Peyer's patch (tissue), 4 donors: Measurements from ENCODE around the gene MEGF10. TPM values are rescaled to one million over a fixed set of nuclear protein-coding genes. Genes with fewer than 3 reads are reported as not detected.
A peak's percentile ranks its signal among the peaks of the same experiment; 100 is the strongest.

Source experiments
- DNase-seq, 3 donors: peaks; one replicate each; pipeline ENCODE4 v3.0.0-alpha.2; 2017 to 2019
- H3K27ac ChIP-seq, 4 donors: fragments of 200-600 bp; sonication (generic); one replicate each; pipeline ENCODE4 v1.5.1; 2016 to 2019
- H3K27me3 ChIP-seq, 2 donors: fragments of 200-600 bp; sonication (generic); one replicate each; pipeline ENCODE4 v1.5.1; 2019
- H3K36me3 ChIP-seq, 3 donors: fragments of 200-600 bp; sonication (generic); one replicate each; pipeline ENCODE4 v1.5.1; 2016 to 2019
- H3K4me1 ChIP-seq, 4 donors: fragments of 200-600 bp; sonication (generic); one replicate each; pipeline ENCODE4 v1.5.1; 2016 to 2019
- H3K4me3 ChIP-seq, 4 donors: fragments of 200-600 bp; sonication (generic); 1 replicate in 3 of 4; 2 replicates in 1 of 4; pipeline ENCODE4 v1.5.1; 2016 to 2019; ENCODE audit warnings: mild to moderate bottlenecking in 1 of 4
- H3K9me3 ChIP-seq, 4 donors: fragments of 200-600 bp; sonication (generic); one replicate each; pipeline ENCODE4 v1.5.1; 2016 to 2019; ENCODE audit warnings: mild to moderate bottlenecking in 1 of 4
- CTCF ChIP-seq, 6 experiments: fragments of 450-650 bp in 4 of 6; fragments of 200-600 bp in 2 of 6; sonication (generic) in 1 of 6; IDR thresholded peaks; one replicate each; pipeline ENCODE4 v1.5.1; 2017 to 2019; ENCODE audit warnings: antibody characterized with exemption in 6 of 6, mild to moderate bottlenecking in 3 of 6, moderate library complexity in 1 of 6
- POLR2A ChIP-seq, 2 donors: fragments of 450-650 bp; IDR thresholded peaks; one replicate each; pipeline ENCODE4 v1.5.1; 2017; ENCODE audit warnings: antibody characterized with exemption in 2 of 2, mild to moderate bottlenecking in 2 of 2, moderate library complexity in 2 of 2
- total RNA-seq, 4 donors: library from RNA; depleted of rRNA; stranded (reverse); fragments of >200 nt; gene quantifications; one replicate each; pipeline ENCODE4 v1.1.0, GENCODE V29; 2016

MEGF10 gene
- total RNA-seq, 4 donors from 2014 or later, result 0.13 to 2.5 (median 0.19) TPM; not detected in 1

- H3K4me1 ChIP-seq, result no peaks in the 10 kb centered on the region
- H3K4me3 ChIP-seq, result no peak overlapping the region
- no peaks in the 10 kb centered on the region for H3K36me3 ChIP-seq
- DNase-seq, result no peak
- H3K27ac ChIP-seq, result no peak overlapping the region
- no peaks in the 10 kb centered on the region for H3K9me3 ChIP-seq
- H3K27me3 ChIP-seq, result no peaks in the 10 kb centered on the region
- TF ChIP-seq POLR2A (IDR thresholded peaks at IDR 0.05) (no peak), CTCF (IDR thresholded peaks at IDR 0.05) (no peak)
Observed at GRCh38 chr5:127472700-127473099, 182.1 kb downstream of the MEGF10 start.

DNA sequence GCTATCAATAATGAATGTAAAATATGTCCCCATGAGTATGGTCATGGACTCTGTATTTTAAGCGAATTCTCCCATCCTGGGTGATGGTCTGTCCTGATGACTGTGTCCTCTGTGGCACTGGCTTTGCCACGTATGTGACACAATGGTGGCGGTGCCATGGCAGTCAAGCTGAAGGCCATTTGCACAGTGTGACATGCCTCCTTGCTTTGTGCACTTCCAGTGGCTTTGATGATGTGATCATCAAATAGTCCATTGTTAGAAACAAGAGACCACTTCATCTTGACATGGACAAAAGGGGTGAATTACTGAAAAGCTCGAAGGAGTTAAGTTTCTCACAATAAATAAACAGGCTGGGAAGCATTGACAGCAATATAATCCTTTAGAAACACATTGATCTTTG, 195.9 kb downstream of the MEGF10 start:
- no peak for DNase-seq
- no peak overlapping the region for H3K27ac ChIP-seq
- no peaks in the 10 kb centered on the region for H3K27me3 ChIP-seq
- TF ChIP-seq POLR2A (IDR thresholded peaks at IDR 0.05) (no peak), CTCF (IDR thresholded peaks at IDR 0.05) (no peak)
- no peaks in the 10 kb centered on the region for H3K9me3 ChIP-seq
- peaks cover 0 to 4% (median 0%) of the 10 kb centered on the region in 4 donors for H3K4me1 ChIP-seq
- no peak overlapping the region for H3K4me3 ChIP-seq
- no peaks in the 10 kb centered on the region for H3K36me3 ChIP-seq

DNA sequence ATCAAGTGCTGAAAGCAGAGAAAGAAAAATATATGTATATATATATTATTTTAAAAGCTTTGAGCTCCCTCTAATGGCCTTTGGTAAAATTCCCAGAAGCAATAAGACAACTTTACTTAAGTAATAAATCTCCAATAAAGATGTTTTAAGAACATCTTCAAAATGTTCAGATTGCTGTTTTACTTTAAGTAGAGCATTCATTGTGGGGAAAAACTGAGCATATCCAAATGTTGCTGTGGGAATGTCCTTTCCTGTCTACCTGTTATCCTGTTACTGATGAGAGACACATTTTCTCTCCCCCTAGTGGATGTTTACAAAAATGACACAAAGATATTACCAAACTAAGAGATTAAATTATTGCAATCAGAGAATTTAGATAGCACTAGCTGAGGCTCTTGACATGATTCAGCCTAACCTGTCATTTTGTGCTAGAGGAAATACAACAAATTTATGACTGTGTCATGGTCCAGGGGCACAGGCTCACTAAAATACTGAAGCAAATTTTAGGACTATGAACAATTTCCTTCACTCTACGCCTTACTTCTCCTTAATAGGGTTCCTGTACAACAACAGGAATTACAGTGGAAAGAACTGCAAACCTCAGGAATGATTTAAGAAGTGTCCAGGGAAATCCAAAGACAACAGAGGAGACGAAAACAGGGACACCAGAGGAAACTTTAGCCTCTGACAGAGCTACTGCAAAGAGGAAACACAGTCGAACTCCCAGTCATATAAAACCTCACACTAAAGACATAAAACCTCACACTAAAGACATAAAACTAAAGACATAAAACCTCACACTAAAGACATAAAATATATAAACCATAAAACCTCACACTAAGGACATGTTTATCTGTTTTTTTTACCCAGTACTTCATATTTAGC, 202.5 kb downstream of the MEGF10 start:
- Histone ChIP-seq H3K4me1 (peaks cover 0 to 5% (median 0%) of the 10 kb centered on the region in 4 donors), H3K9me3 (no peaks in the 10 kb centered on the region), H3K4me3 (no peak overlapping the region), H3K36me3 (no peaks in the 10 kb centered on the region), H3K27ac (no peak overlapping the region), H3K27me3 (no peaks in the 10 kb centered on the region)
- DNase-seq, result no peak
- TF ChIP-seq CTCF (IDR thresholded peaks at IDR 0.05), result peak; percentile 19 to 94 (median 80)
- no peak for TF ChIP-seq POLR2A (IDR thresholded peaks at IDR 0.05)

- no peak for DNase-seq
Observed at GRCh38 chr5:127498548-127498947, 208.0 kb downstream of the MEGF10 start.

DNA sequence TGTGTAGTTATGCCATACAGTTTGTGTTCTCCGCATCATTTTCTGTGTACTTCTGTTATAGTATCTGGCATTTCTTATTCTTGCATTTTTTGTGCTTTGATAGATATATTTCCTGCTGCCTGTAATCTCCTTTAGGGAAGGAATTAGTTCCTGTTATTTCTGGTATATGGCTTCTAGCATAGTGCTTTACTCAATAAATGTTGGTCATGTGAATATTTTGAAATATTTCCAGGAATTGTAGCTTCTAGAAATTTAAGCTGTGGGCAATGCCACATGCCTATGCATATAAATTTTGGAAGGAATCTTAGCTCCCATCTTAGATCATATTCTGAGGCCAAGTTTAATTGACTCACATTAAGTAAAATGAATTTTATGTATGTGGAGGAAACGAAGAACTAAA, 215.3 kb downstream of the MEGF10 start:
- Histone ChIP-seq H3K27me3 (no peaks in the 10 kb centered on the region), H3K4me1 (no peaks in the 10 kb centered on the region), H3K36me3 (no peaks in the 10 kb centered on the region), H3K4me3 (no peak overlapping the region), H3K9me3 (no peaks in the 10 kb centered on the region), H3K27ac (no peak overlapping the region)
- TF ChIP-seq CTCF (IDR thresholded peaks at IDR 0.05) (no peak), POLR2A (IDR thresholded peaks at IDR 0.05) (no peak)
- DNase-seq, result no peak

More at GRCh38 chr5:127498548-127498947, 208.0 kb downstream of the MEGF10 start:
- Histone ChIP-seq H3K27me3 (no peaks in the 10 kb centered on the region), H3K4me1 (no peaks in the 10 kb centered on the region), H3K4me3 (no peak overlapping the region), H3K36me3 (no peaks in the 10 kb centered on the region), H3K27ac (no peak overlapping the region), H3K9me3 (no peaks in the 10 kb centered on the region)
- no peak for TF ChIP-seq POLR2A (IDR thresholded peaks at IDR 0.05)
- TF ChIP-seq CTCF (IDR thresholded peaks at IDR 0.05), result no peak
